Embryonic facial prominence (tissue), 1 donor: ENCODE results near the gene NTM.

Source experiments
- DNase-seq: peaks from one replicate; pipeline ENCODE4 v3.0.0-alpha.2; 2016; ENCODE audit errors: extremely low spot score

The NTM gene

DNA sequence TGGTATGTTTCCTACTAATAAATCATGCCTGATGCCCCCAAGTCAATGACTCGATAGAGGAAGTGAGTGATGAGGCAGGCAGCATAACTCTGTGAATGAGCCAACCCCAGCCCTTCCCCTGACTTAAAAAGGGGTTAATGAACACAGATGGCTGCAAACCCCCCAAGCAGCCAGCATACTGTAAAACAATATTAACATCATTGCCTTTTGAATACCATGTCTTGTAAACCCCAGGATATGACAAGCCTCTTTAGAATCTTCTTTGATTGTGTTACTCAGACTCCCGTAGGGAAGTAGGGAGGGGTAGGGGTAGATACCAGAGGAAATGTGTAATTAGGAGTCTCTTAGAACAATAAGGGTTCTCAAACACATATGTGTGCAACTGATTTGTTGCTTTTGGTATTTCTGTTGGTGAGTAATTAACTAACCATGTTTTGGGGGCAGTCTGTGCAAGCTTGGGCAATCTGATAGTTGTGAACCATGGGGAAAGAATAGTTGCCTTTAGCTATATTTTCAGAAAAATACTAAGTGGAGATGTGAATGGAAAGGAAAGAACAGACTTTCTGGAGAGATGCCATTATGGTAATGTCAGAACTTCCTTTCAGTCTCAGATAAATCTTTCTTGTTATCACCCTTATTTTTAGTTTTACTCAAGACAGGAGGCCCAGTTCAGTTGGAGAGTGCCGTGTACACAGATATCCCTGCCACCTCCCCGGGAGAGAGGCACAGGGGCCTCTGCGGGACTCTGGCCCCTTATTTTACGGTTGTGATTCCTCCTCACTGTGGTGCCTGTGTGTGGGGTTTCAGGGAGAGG, 701.8 kb downstream of the NTM start:
- no peak for DNase-seq

DNA sequence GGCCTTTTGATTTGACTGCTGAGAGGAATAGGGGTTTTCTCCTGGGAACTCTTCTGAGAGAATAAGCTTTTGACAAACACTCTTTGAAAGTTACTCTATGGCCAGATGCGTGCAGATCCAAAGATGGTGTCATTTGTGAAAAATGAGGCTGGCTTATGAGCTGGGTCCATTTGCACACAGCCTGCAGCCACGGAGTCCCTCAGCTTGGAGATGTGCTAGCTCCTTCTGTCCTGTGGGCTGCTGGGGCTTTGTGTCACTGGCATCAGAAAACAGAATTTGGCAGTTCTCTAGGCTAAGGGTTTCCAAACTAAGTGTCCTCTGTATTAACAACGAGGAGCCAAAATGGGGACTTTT, 702.4 kb downstream of the NTM start:
- no peak for DNase-seq

DNA sequence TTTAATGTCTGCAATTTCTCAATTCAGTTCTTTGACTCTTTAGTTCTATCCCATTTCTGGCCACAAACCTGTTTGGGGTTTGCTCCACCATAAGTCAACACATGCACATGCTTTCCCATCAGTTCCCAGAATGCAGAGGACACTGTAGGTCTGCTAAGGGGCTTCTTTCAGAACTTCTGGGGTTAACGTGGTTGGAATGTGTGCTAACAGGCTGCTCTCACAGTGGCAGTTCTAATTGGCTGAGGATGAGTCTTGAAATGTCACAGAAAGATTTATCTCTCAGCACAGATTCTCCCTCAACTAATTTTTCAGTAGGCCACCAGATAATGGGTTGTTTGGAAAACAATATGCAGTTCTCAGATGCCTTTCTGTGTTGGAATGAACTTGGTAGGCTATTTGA, 703.4 kb downstream of the NTM start:
- no peak for DNase-seq

DNA sequence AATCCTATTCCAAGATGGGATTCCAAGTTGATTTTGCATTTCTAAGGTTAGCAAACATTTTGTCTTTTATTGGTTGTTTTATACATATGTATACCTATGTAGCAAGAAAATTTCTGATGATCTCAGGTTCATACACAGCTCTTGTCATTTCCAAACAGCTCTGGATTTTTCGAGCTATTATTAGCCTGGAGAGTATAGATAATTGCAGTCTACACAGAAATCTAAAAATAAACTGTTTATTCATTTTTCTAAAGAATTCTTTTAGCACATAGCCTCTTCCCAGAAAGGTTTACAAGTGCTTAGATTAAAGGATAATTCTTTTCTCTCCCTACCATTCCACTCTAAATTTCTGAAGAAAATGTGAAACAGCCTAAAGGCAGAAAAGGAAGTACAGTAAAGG, 705.0 kb downstream of the NTM start:
- no peak for DNase-seq

DNA sequence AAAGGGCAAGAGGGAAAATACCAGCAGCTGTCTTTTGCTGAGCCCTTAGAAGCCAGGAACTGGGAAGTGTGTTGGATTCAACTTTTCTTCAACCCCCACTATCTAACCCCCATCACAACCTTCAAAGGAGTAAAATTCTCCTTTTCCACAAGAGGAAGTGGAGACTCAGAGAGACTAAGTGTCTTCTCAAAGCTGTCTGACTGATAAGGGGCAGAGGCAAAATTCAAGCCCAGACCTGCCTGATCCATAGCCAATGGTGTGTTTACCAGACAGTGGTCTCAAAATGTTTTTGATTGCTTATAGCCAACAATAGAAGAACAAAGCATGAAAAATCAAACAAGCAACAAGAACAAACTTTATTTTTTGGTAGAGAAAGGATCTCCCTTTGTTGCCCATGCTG, 707.0 kb downstream of the NTM start:
- DNase-seq: no peak

DNA sequence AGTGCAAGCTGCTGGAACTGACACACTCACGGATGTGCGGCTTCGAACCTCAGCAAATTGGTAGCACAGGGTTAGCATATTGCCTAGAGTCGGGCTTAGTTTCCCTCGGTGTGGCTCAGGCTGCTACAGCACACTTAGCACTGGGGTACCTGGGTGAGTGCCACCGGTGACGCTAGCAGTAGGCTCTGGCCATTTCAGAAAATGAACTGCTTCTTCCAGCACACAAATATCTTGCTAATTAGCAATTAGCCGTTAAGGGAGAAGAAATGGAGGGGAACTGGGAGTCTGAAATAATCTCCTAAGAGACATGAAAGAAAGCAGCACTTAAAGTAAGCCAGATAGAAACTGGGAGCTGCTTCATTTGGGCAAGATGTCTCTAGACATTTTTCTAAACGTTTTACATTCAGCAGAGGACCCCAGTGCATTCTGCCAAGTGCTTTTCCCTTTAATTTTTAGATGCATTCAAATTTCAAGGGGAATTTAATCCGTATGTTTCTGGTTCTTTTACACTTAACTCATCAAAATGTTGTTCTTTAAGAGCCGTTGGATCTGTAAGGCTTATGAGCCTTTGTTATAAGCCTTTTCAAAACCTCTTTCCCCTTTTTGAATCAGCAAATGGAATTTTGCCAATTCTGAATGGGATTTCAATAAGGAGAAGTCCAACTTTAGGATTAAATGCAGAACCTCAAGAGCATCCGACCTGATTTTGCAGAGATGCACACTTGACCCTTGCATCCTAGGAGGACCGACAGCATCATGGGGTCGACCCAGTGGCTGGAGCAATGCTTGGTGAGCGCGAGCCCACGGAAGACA, 708.1 kb downstream of the NTM start:
- no peak for DNase-seq

DNA sequence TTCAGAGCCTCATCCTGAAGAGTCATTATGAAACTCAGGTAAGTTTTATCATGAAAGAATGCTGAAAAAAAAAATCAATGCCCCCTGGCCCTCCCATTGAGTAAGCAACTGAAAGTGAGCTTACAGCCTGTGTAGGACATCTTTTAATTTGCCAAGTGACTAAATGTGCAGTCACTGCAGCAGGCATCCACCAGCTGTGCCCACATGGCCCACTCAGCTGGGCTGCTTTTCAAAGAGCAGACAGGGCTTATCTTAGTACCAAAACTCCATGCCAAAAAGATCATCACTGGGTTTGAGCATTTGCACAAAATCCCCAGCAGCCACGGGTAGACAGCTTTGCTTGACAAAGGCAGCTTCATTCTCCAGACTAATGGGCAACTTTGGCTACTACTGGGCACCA, 709.7 kb downstream of the NTM start:
- DNase-seq: no peak

DNA sequence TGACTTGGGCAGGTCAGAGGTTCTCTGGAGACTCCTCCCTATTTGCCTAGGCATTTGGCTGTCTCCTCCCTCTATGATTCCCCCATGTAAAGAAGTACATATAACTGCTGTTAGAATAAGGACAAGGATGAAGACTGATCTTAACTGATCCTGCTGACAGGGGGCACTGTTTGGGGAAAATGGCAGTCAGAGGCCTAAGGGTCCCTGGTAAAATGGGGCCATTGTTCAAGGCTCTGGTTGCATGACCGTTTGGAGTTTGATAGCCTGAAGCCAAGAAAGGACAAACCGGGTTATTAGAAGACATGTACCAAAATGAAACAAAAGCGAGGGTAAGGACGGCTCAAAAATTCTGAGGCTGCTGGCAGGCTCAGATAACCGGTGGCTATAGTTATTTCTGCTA, 712.2 kb downstream of the NTM start:
- no peak for DNase-seq

DNA sequence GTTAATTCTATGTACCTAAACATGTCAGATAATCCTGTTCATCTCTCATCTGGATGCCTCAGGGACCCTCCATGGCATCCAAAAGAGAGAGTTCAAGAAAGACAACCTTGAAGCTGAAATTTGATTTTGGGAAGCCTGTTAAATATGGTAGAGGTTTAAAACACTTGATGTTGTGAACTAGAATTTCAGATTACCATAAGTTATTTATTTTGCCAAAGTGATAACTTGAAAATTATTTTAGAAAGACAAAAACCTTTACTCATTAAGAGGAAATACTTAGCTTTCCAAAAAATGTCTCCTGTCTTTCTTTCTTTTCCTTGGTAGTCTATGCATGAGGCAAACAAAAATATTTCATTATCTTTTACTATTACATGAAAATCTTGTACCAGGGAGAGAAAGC, 714.0 kb downstream of the NTM start:
- DNase-seq: no peak

DNA sequence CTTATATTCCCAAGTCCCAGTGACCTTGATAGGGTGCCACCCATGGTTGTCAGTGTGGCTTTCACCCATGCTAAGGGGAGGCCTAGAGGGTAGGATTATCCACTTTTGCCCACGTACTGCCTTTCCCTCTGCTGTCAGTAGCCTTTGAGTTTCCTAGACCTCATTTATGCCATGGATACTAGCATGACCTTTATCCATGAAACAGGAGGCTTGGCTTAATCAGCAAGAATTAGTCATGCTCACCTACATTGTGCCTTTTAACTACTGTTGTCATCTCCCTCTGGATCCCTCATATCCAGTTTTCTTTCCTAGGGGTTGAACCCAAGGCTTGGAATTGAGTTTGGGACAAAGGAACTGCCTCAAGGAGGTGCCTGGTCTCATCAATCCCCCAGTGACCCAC, 716.7 kb downstream of the NTM start:
- DNase-seq: no peak

DNA sequence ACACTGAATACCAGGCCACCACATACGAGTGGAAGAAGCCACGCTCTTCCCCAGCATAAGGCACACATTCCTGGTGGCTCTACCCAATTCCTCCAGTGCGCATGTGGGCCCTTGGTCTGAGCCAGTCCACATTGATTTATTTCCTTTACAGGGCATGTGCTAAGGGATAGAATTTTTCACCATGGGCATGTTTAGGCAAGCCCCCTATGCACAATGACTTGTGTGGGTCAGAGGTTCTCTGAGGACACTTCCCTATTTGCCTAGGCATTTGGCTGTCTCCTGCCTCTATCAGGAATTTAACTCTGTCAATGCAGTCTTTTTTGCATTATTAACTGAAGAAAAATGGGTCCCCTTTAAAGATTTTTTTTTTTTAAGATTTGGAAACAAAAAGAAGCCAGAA, 718.1 kb downstream of the NTM start:
- DNase-seq: no peak

DNA sequence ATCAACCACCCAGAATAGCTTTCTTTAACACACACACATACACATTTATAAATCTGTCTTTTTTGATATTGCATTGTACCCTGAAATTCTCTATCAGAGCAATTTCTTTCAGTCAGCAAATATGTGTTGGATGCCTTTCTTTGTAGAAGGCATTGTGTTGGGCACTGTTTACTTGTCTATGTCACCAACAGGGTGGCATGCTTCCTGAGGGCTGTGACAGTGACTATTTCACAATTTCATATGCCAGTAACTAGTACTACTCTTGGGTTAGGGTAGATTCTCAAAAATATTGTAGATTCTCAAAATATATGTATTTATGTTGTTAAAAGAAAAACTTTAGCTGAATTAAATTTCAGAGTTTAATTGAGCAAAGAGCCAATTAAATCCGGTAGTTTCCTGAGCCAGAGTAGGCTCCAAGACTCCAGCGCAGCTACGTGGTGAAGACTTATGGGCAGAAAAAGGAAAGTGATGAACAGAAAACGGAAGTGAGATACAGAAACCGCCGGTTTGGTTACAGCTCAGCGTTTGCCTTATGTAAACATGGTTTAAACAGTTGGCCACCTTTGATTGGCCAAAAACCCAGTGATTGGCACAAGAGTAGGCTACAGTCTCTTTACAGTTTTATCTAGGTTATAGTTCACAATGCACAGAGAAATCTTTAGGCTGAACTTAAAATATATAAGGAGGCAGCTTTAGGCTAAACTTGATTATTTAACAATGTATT, 723.3 kb downstream of the NTM start:
- no peak for DNase-seq

DNA sequence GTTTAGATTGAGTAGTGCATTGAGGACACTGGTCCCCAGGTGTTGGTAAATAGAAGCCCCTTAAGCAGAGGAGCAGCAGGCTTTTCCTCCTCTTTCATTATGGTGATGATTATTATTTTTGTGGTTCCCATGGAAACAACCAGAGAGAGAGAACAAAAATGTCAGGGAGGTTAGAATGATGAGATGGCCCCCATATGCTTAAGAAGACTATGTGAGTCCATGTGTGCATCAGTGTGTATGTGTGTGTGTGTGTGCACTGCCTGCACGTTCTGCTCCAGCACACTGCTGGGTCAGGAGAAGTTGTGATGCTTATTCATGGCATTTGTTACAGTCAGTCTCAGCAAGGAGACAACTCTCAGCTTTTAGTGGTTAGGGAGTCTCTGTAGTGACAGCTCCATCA, 724.2 kb downstream of the NTM start:
- DNase-seq: no peak

DNA sequence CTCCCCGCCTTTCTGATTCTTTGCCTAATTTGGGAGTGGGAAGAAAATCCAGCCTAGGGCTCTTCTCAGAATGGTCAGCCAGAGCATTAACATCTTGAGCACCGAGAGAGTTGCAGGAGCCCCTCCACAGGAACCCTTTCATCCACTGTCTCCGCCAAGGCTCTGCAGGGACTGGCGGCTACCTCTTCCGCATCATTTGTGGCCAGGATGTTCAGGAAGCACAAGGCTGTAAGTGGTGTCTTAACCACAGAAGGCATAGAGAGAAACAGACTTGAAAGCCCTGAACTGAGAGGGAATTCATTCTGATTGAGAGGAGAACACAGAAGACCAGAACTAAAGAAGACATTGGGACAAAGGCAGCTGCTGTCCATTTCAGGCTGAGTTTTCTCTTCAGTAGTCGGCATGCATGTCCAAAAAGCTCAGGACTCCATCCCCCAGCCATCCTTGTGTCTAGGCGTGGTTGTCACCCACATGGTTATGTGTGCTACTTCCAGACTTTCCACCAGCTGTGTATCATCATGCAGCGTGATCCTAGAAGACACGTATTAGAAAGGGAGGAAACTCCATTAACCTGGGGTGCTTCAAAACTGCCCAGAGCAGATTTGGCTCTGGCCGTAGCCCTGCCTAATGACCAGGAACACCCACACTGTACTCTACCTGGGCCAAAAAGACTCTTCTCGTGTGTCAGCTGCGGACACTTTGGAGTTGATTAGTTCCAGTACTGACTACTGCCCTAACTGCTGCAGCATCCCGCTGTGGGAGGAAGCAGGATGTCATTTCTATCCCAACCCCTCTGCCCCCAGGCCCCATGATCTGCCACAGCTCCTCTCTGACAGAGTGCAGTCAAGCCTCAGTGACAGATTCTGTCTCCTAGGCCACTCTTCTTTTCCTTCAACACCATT, 725.1 kb downstream of the NTM start:
- no peak for DNase-seq

DNA sequence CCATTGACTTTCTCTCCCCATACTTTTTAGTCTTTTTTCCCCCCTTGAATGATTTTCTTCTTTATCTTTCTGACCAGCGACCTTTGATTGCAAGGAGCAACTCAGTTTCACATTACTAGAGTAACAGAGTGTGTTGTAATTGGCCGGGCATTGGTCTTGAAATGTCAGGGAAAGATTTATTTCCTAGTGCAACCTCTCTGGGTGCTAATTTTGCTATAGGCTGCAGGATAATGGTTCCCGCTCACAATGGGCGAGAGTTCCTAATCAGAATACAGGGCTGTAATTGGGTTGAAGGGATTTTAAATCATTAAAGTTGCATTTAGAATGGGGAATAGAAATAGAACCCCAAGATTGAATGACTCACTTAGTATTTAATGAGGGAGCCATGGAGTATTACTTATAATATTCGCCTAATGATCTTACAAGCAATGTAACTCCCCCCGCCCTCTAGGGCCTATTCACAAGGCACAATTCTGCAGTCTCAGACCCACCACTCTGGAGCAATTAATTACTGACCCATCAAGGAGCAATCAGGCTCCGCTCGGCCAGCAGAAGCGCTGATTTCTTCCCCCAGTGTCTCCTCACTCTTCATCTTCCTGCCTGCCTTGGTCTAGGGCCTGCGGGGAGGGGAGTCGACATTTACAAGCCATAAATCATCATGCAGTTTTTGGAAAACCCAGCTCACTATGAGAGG, 725.9 kb downstream of the NTM start:
- no peak for DNase-seq

DNA sequence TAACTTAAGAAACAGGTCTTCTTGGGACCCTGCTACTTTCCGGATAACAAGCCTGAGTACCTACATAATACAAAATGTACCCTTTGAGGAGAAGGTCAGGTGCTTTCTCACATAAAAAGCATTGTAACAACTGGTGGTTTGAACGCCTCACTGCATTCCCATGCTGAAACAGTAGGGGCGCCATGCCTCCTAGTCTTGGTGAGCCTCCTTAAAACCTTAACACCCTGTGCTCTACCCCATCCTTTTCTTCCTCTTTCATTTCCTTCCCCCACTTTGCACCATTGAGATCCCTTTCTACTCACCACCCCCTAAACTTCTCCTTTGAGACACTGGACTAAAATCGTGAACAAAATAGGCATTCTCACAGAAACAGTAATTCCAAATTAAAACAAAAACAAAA, 729.3 kb downstream of the NTM start:
- no peak for DNase-seq

DNA sequence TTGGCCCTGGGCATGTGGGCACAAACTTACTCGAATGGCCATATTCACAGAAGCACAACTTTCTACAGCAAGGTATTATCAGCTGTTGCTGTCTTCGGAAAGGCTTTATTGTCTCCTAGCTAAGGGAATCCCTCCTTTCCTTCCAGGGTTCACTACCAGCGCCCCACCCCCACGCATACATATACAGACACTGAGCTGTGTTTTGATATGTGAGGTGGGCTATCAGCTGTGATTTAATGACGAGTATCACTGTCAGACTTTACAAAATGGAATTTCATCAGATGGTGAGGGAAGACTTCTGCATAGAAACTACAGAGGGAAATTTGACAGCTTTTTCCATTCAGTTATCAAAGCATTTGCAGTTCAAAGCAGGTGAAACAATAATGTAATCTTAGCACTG, 730.2 kb downstream of the NTM start:
- DNase-seq: no peak

DNA sequence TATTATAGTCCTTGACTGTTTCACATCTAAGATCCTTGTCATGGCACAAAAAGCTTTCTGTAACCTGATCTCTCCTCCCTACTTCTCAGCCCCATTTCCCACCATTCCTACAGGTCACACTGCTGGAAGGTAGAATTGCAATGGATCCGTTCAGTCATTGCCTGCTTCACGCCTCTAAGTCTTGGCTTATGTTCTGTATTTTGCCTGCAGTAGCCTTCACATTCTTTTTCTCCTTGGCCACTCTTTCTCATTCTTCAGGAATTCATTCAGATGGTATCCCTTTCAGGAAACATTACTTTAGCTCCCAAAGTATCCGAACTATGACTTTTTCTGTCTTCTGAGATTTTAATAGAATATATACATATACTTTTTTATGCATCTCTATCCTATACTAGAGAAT, 731.5 kb downstream of the NTM start:
- no peak for DNase-seq

DNA sequence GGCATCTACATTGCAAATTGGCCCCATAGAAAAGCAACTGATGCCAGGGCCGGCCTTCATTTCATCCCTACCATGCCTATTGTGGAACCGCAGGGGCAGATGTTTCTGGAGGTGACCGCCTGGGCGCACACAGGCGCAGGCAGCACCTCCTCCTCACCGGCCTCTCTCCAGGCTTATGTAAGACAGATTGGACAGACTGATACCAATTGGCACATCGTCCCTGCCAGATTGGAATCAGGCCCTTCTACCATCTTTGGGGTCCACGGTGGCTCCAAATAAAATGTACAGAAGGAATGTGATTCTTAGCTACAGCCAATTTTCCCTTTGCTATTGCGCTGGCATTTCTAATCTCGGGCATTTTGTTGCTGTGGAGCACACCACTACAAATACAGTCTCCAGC, 732.6 kb downstream of the NTM start:
- no peak for DNase-seq

DNA sequence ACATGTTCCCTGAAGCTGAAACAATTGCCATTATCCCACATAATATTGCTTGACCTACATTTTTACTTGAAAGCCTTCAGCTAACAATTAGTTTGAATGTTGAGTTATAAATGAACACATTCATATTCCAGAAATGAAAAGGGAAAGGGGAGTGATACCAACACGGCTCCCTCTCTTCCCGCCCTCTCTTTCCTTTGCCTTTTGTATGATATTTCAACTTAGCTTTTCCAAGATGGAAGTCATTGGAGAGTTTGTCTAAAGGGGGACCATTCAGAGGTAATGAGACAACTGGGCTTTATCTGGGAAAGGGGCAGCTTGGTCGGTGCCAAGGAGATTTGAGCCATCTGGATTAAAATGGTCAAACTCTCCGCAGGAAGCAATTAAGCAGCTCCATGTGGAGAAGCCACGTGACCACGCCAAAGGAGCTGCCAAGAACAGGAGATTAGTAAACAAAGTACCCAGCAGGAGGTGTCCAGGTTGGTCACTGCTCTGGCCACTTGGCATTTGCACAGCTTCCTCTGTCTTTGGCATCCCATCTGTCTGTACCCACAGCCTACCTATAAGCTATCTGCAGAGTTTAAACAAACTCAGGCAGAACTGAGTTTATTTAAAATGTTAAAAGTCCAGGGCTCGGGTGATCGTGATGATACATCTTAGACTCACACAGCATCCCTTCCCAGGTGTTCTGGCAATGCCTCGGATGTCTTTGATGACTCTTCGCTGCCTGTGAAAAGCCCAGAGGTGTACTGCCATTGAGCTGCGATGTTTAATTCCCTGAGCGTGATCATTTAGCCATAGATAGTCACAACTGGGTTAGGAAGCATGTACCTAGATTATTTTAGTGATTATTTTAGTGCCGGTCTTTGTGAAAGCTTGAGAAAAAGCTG, 735.9 kb downstream of the NTM start:
- DNase-seq: no peak
